Mammary epithelial cell (primary cell): ENCODE results near the gene B3GNT8.

Experiments used
- CTCF ChIP-seq, 2 donors: IDR thresholded peaks in 1 of 2; conservative IDR thresholded peaks in 1 of 2; 2 replicates each; pipeline ENCODE4 v1.5.1; 2011 to 2012; ENCODE audit warnings: inconsistent platforms in 2 of 2, low read length in 2 of 2, mild to moderate bottlenecking in 2 of 2, control low read depth in 1 of 2, low read depth in 1 of 2; ENCODE audit not compliant: insufficient read depth in 1 of 2; ENCODE audit errors: extremely low read depth in 1 of 2
- EZH2 ChIP-seq: IDR thresholded peaks from 2 replicates; pipeline ENCODE4 v1.6.1; 2012; ENCODE audit warnings: low read length, inconsistent platforms, borderline replicate concordance

DNA sequence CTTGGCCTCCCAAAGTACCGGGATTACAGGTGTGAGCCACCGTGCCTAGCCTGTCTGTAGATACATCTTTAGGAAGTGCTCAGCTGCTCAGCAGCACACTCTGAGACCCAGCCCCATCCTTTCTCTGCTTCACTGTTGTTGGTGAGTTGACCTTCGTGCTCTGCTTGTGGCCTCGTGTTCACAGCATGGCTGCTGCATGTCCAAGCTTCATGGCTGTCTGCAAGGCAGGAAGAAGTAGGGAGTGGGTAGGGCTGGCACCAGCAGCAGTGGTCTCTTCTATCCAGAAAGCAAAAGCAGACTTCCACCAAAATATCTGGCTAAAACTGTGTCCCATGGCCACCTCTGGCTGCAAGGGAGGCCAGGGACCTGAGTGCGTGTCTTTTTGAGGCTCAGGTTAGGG lies 14.2 kb downstream of the B3GNT8 start:
- TF ChIP-seq CTCF (conservative IDR thresholded peaks at IDR 0.05 in 1 of 2, IDR thresholded peaks at IDR 0.05 in 1 of 2; ENCODE audit: extremely low read depth in 1 of 2, insufficient read depth in 1 of 2, low read depth in 1 of 2, low read length in 2 of 2): no peak
- no peak for TF ChIP-seq EZH2
